ENCODE data around the gene SUMO1. TPM values are rescaled to one million over a fixed set of nuclear protein-coding genes. Genes with fewer than 3 reads are reported as not detected.

The SUMO1 gene
- total and polyA plus RNA-seq, 8 donors = 20.4 to 62.3 (median 31.0) TPM

DNA sequence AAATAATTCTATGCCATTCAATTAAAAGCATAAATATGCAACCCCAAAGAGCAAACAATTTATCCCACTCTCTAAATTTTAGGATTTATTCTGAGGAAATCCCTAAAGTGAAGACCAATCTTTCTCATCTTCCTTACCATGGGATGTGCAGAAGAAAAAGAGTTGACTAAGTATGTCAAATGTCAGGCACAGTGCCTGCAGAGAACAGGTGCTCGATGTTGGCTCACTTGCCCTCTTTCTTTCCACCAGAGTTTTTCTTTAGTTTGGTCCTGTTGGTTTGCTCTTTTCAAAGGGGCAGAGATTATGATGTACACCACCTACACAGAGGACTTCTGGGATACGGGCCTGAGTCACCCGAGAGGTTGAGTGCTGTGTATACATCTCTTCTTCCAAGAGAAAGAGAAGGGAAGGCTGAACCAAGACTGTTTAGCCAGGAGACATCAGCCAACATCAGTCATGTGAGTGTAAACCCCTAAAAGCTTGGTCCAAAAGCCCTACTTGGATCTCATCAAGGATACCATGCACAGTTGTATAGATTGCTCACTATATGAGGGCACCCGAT lies 51.7 kb downstream of the SUMO1 start:
- intact Hi-C loops (cut with DNase I) = no loop called here
- no peak for TF ChIP-seq CTCF (IDR thresholded peaks at IDR 0.05)
- DNase-seq = no peak
- no peaks in the 10 kb centered on the region for H3K36me3 ChIP-seq
- H3K9me3 ChIP-seq = no peaks in the 10 kb centered on the region
- ATAC-seq = no peak
- WGBS, 2 donors = 82 to 87% methylated on average over 4 of the region's 4 CpGs
- FAIRE-seq = no peak
- H3K27ac ChIP-seq = no peak overlapping the region
- H3K4me3 ChIP-seq = no peak overlapping the region
- H3K4me1 ChIP-seq = peaks cover 0 to 4% (median 0%) of the 10 kb centered on the region in 3 donors
- no peaks in the 10 kb centered on the region for H3K27me3 ChIP-seq

GRCh38 chr2:202185156-202185555 lies 53.2 kb downstream of the SUMO1 start:
- Histone ChIP-seq H3K9me3 (no peaks in the 10 kb centered on the region), H3K27me3 (no peaks in the 10 kb centered on the region), H3K4me3 (no peak overlapping the region), H3K36me3 (no peaks in the 10 kb centered on the region), H3K27ac (no peak overlapping the region), H3K4me1 (peaks cover 0 to 4% (median 0%) of the 10 kb centered on the region in 3 donors)
- intact Hi-C loops (cut with DNase I) = no loop called here
- DNase-seq (no peak), FAIRE-seq (no peak), ATAC-seq (no peak)
- WGBS, 2 donors = 78 to 79% methylated on average over 6 of the region's 6 CpGs
- TF ChIP-seq CTCF (IDR thresholded peaks at IDR 0.05) = no peak

GRCh38 chr2:202184557-202184956 lies 53.8 kb downstream of the SUMO1 start:
- FAIRE-seq (no peak), DNase-seq (no peak), ATAC-seq (no peak)
- Histone ChIP-seq H3K36me3 (no peaks in the 10 kb centered on the region), H3K27me3 (no peaks in the 10 kb centered on the region), H3K4me1 (peaks cover 0 to 4% (median 0%) of the 10 kb centered on the region in 3 donors), H3K27ac (no peak overlapping the region), H3K9me3 (no peaks in the 10 kb centered on the region), H3K4me3 (no peak overlapping the region)
- 57 to 70% methylated on average over 2 of the region's 2 CpGs for WGBS, 2 donors
- TF ChIP-seq CTCF (IDR thresholded peaks at IDR 0.05) = no peak
- intact Hi-C loops (cut with DNase I) = no loop called here

GRCh38 chr2:202178346-202178958 lies 59.9 kb downstream of the SUMO1 start:
- Histone ChIP-seq H3K4me3 (no peak overlapping the region), H3K27ac (no peak overlapping the region), H3K36me3 (no peaks in the 10 kb centered on the region), H3K9me3 (no peaks in the 10 kb centered on the region), H3K4me1 (no peaks in the 10 kb centered on the region), H3K27me3 (peaks cover 0 to 4% (median 0%) of the 10 kb centered on the region in 4 donors)
- peak in 3 of 6 donors; percentile 26 to 59 (median 27) for DNase-seq
- TF ChIP-seq CTCF (IDR thresholded peaks at IDR 0.05) = peak; percentile 53 to 72 (median 65)
- peak; percentile 90 for FAIRE-seq
- intact Hi-C loops (cut with DNase I) = loop anchor here in 2 of 3 donors (5.0 kb wide), 2 partner anchors 316 to 321 kb away; no protein-coding TSS in a partner anchor
- WGBS, 2 donors = 35 to 40% methylated on average over 7 of the region's 7 CpGs
- peak; percentile 53 to 93 (median 86) for ATAC-seq
